ENCODE data around the gene OSBPL6.

The OSBPL6 gene

GRCh38 chr2:178238154-178238521 lies 43.8 kb downstream of the OSBPL6 start:
- no peak overlapping the region for H4K91ac ChIP-seq (ENCODE audit: low read depth, low read length)
- H3K4me2 ChIP-seq (ENCODE audit: low read length) = no peak overlapping the region
- no CpG with 5 or more reads among the region's 4 CpGs for WGBS (ENCODE audit: extremely low coverage, insufficient coverage, insufficient read length)
- DNase-seq = no peak
- H3K23ac ChIP-seq (ENCODE audit: low read length) = no peak overlapping the region
- no peak overlapping the region for H4K8ac ChIP-seq (ENCODE audit: low read depth, low read length)
- H3K79me1 ChIP-seq (ENCODE audit: low read length) = no peaks in the 10 kb centered on the region
- H2AFZ ChIP-seq (ENCODE audit: insufficient read depth, low read length, poor library complexity) = no peak overlapping the region
- H3K18ac ChIP-seq (ENCODE audit: low read length) = no peak overlapping the region
- H2BK120ac ChIP-seq (ENCODE audit: insufficient read depth, low read length, poor library complexity) = no peak overlapping the region
- no peaks in the 10 kb centered on the region for H3K36me3 ChIP-seq (ENCODE audit: control insufficient read depth in 1 of 2, insufficient read depth in 2 of 2, low read length in 2 of 2)
- no peaks in the 10 kb centered on the region for H3K27me3 ChIP-seq (ENCODE audit: insufficient read depth, low read length)
- no peak overlapping the region for H2BK12ac ChIP-seq (ENCODE audit: low read length)
- no peak overlapping the region for H3K27ac ChIP-seq (ENCODE audit: low read depth, low read length)
- H3K4me3 ChIP-seq (ENCODE audit: low read depth, low read length) = no peak overlapping the region
- no peaks in the 10 kb centered on the region for H3K79me2 ChIP-seq (ENCODE audit: control insufficient read depth, insufficient read depth, low read length, poor library complexity)
- no peak overlapping the region for H2AK5ac ChIP-seq (ENCODE audit: low read length)
- H3K4me1 ChIP-seq (ENCODE audit: control insufficient read depth in 1 of 2, insufficient read depth in 2 of 2, low read length in 2 of 2) = no peaks in the 10 kb centered on the region
- H2BK5ac ChIP-seq (ENCODE audit: low read depth, low read length, poor library complexity) = no peak overlapping the region
- no peak overlapping the region for H3K4ac ChIP-seq (ENCODE audit: low read depth, low read length)
- no peak overlapping the region for H3K9ac ChIP-seq (ENCODE audit: low read length)
- H3K9me3 ChIP-seq (ENCODE audit: insufficient read depth, low read depth, low read length) = no peaks in the 10 kb centered on the region
- H4K12ac ChIP-seq (ENCODE audit: low read depth, low read length) = no peak overlapping the region
- H3K14ac ChIP-seq (ENCODE audit: low read length) = no peak overlapping the region

- Histone ChIP-seq H3K4ac (ENCODE audit: low read depth, low read length) (no peak overlapping the region), H3K9ac (ENCODE audit: low read length) (no peak overlapping the region), H3K4me2 (ENCODE audit: low read length) (no peak overlapping the region), H2BK5ac (ENCODE audit: low read depth, low read length, poor library complexity) (no peak overlapping the region), H3K18ac (ENCODE audit: low read length) (no peak overlapping the region), H2AK5ac (ENCODE audit: low read length) (no peak overlapping the region), H4K8ac (ENCODE audit: low read depth, low read length) (no peak overlapping the region), H2AFZ (ENCODE audit: insufficient read depth, low read length, poor library complexity) (no peak overlapping the region), H3K23ac (ENCODE audit: low read length) (no peak overlapping the region), H3K4me3 (ENCODE audit: low read depth, low read length) (no peak overlapping the region), H3K27ac (ENCODE audit: low read depth, low read length) (no peak overlapping the region), H2BK120ac (ENCODE audit: insufficient read depth, low read length, poor library complexity) (no peak overlapping the region), H3K4me1 (ENCODE audit: control insufficient read depth in 1 of 2, insufficient read depth in 2 of 2, low read length in 2 of 2) (no peaks in the 10 kb centered on the region), H3K36me3 (ENCODE audit: control insufficient read depth in 1 of 2, insufficient read depth in 2 of 2, low read length in 2 of 2) (no peaks in the 10 kb centered on the region), H4K91ac (ENCODE audit: low read depth, low read length) (no peak overlapping the region), H4K12ac (ENCODE audit: low read depth, low read length) (no peak overlapping the region), H3K79me2 (ENCODE audit: control insufficient read depth, insufficient read depth, low read length, poor library complexity) (no peaks in the 10 kb centered on the region), H3K27me3 (ENCODE audit: insufficient read depth, low read length) (no peaks in the 10 kb centered on the region), H3K14ac (ENCODE audit: low read length) (no peak overlapping the region), H2BK12ac (ENCODE audit: low read length) (no peak overlapping the region), H3K9me3 (ENCODE audit: insufficient read depth, low read depth, low read length) (no peaks in the 10 kb centered on the region), H3K79me1 (ENCODE audit: low read length) (no peaks in the 10 kb centered on the region)
- no CpG with 5 or more reads among the region's 2 CpGs for WGBS (ENCODE audit: extremely low coverage, insufficient coverage, insufficient read length)
- no peak for DNase-seq
These were observed 44.4 kb downstream of the OSBPL6 start for GRCh38 chr2:178238750-178239149.

DNA sequence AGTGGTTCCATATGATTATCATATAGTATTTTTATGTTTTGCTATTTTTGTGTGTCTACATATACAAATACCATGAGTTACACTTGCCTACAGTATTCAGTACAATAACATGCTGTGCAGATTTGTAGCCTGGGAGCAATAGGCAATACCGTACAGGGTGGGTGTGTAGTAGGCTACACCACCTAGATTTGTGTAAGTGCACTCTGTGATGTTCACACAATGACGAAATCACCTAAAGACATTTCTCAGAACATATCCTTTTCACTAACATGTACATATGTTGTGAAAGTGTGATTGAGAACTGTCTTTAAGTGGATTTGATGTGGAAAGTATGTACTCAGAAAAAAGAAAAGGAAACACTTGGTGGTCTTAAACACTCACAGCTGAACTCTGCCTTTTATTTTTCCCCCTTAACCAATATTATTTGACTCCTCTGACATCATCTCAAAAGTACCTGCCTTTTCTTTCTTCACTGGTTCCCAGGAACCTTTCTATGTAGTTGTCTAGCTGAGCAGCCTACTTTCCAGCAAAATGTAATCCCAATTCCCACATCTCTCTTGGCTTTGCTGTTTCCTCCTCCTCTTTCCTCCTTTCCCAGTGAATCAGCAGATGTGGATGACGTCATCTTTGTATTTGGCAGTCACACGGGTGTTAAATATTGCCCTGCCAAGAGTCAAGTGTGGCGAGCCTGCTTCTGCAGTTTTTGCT lies 47.7 kb downstream of the OSBPL6 start:
- H3K27me3 ChIP-seq (ENCODE audit: insufficient read depth, low read length) = no peaks in the 10 kb centered on the region
- H4K91ac ChIP-seq (ENCODE audit: low read depth, low read length) = no peak overlapping the region
- H3K79me1 ChIP-seq (ENCODE audit: low read length) = no peaks in the 10 kb centered on the region
- H3K23ac ChIP-seq (ENCODE audit: low read length) = no peak overlapping the region
- no peak overlapping the region for H2AFZ ChIP-seq (ENCODE audit: insufficient read depth, low read length, poor library complexity)
- H4K8ac ChIP-seq (ENCODE audit: low read depth, low read length) = no peak overlapping the region
- H2AK5ac ChIP-seq (ENCODE audit: low read length) = no peak overlapping the region
- no peak overlapping the region for H3K9ac ChIP-seq (ENCODE audit: low read length)
- H3K14ac ChIP-seq (ENCODE audit: low read length) = no peak overlapping the region
- H3K27ac ChIP-seq (ENCODE audit: low read depth, low read length) = no peak overlapping the region
- H3K36me3 ChIP-seq (ENCODE audit: control insufficient read depth in 1 of 2, insufficient read depth in 2 of 2, low read length in 2 of 2) = no peaks in the 10 kb centered on the region
- no peak overlapping the region for H2BK120ac ChIP-seq (ENCODE audit: insufficient read depth, low read length, poor library complexity)
- WGBS (ENCODE audit: extremely low coverage, insufficient coverage, insufficient read length) = no CpG with 5 or more reads among the region's 5 CpGs
- no peak overlapping the region for H3K4ac ChIP-seq (ENCODE audit: low read depth, low read length)
- no peak overlapping the region for H3K4me3 ChIP-seq (ENCODE audit: low read depth, low read length)
- no peaks in the 10 kb centered on the region for H3K79me2 ChIP-seq (ENCODE audit: control insufficient read depth, insufficient read depth, low read length, poor library complexity)
- H3K9me3 ChIP-seq (ENCODE audit: insufficient read depth, low read depth, low read length) = no peaks in the 10 kb centered on the region
- DNase-seq = peak in 1 of 2 donors; percentile 14
- no peak overlapping the region for H4K12ac ChIP-seq (ENCODE audit: low read depth, low read length)
- H3K4me1 ChIP-seq (ENCODE audit: control insufficient read depth in 1 of 2, insufficient read depth in 2 of 2, low read length in 2 of 2) = no peaks in the 10 kb centered on the region
- H2BK5ac ChIP-seq (ENCODE audit: low read depth, low read length, poor library complexity) = no peak overlapping the region
- H2BK12ac ChIP-seq (ENCODE audit: low read length) = no peak overlapping the region
- H3K4me2 ChIP-seq (ENCODE audit: low read length) = no peak overlapping the region
- H3K18ac ChIP-seq (ENCODE audit: low read length) = no peak overlapping the region

- Histone ChIP-seq H3K4ac (ENCODE audit: low read depth, low read length) (no peak overlapping the region), H4K12ac (ENCODE audit: low read depth, low read length) (no peak overlapping the region), H3K36me3 (ENCODE audit: control insufficient read depth in 1 of 2, insufficient read depth in 2 of 2, low read length in 2 of 2) (no peaks in the 10 kb centered on the region), H3K79me1 (ENCODE audit: low read length) (no peaks in the 10 kb centered on the region), H2BK120ac (ENCODE audit: insufficient read depth, low read length, poor library complexity) (no peak overlapping the region), H2BK12ac (ENCODE audit: low read length) (no peak overlapping the region), H3K4me3 (ENCODE audit: low read depth, low read length) (no peak overlapping the region), H3K9me3 (ENCODE audit: insufficient read depth, low read depth, low read length) (no peaks in the 10 kb centered on the region), H3K18ac (ENCODE audit: low read length) (no peak overlapping the region), H3K27me3 (ENCODE audit: insufficient read depth, low read length) (no peaks in the 10 kb centered on the region), H3K4me1 (ENCODE audit: control insufficient read depth in 1 of 2, insufficient read depth in 2 of 2, low read length in 2 of 2) (no peaks in the 10 kb centered on the region), H4K91ac (ENCODE audit: low read depth, low read length) (no peak overlapping the region), H2AK5ac (ENCODE audit: low read length) (no peak overlapping the region), H3K23ac (ENCODE audit: low read length) (no peak overlapping the region), H3K14ac (ENCODE audit: low read length) (no peak overlapping the region), H2BK5ac (ENCODE audit: low read depth, low read length, poor library complexity) (no peak overlapping the region), H2AFZ (ENCODE audit: insufficient read depth, low read length, poor library complexity) (no peak overlapping the region), H3K4me2 (ENCODE audit: low read length) (no peak overlapping the region), H3K27ac (ENCODE audit: low read depth, low read length) (no peak overlapping the region), H4K8ac (ENCODE audit: low read depth, low read length) (no peak overlapping the region), H3K79me2 (ENCODE audit: control insufficient read depth, insufficient read depth, low read length, poor library complexity) (no peaks in the 10 kb centered on the region), H3K9ac (ENCODE audit: low read length) (no peak overlapping the region)
- no peak for DNase-seq
- no CpG with 5 or more reads among the region's 2 CpGs for WGBS (ENCODE audit: extremely low coverage, insufficient coverage, insufficient read length)
These were observed 48.2 kb downstream of the OSBPL6 start for GRCh38 chr2:178242552-178242883.

All from trophoblast cell (in vitro differentiated cells and primary cell).